Heart left ventricle (tissue), 16 donors: Measurements from ENCODE around the gene MED12L. TPM values are rescaled to one million over a fixed set of nuclear protein-coding genes. Genes with fewer than 3 reads are reported as not detected.
A peak's percentile ranks its signal among the peaks of the same experiment; 100 is the strongest.

Source experiments
- ATAC-seq, 4 donors: fragments of 200-7000 bp; cut with Tn5 transposase; one replicate each; pipeline ENCODE4 v1.9.1; 2020 to 2022; ENCODE audit warnings: moderate library complexity in 4 of 4, mild to moderate bottlenecking in 3 of 4, moderate number of reproducible peaks in 1 of 4
- DNase-seq, 5 donors: peaks; one replicate each; pipeline ENCODE4 v3.0.0-alpha.2; 2020
- H3K27ac ChIP-seq, 12 donors: fragments of 200-600 bp; sonication (generic) in 4 of 12; one replicate each; pipeline versions ENCODE4 v1.5.0 to v1.8.0; 2016 to 2022; ENCODE audit warnings: mild to moderate bottlenecking in 2 of 12
- H3K27me3 ChIP-seq, 9 donors: fragments of 200-600 bp; sonication (generic) in 2 of 9; one replicate each; pipeline versions ENCODE4 v1.5.1 to v1.8.0; 2016 to 2022; ENCODE audit warnings: mild to moderate bottlenecking in 3 of 9
- H3K36me3 ChIP-seq, 9 donors: fragments of 200-600 bp; sonication (generic) in 2 of 9; one replicate each; pipeline versions ENCODE4 v1.5.0 to v1.8.0; 2018 to 2022; ENCODE audit warnings: mild to moderate bottlenecking in 2 of 9
- H3K4me1 ChIP-seq, 12 donors: fragments of 200-600 bp; sonication (generic) in 4 of 12; one replicate each; pipeline versions ENCODE4 v1.5.0 to v1.8.0; 2016 to 2022; ENCODE audit warnings: mild to moderate bottlenecking in 3 of 12
- H3K4me3 ChIP-seq, 12 donors: fragments of 200-600 bp; sonication (generic) in 4 of 12; one replicate each; pipeline versions ENCODE4 v1.5.0 to v1.8.0; 2017 to 2022; ENCODE audit warnings: mild to moderate bottlenecking in 9 of 12, moderate library complexity in 4 of 12
- H3K9me3 ChIP-seq, 12 donors: fragments of 200-600 bp; sonication (generic) in 4 of 12; one replicate each; pipeline versions ENCODE4 v1.5.0 to v1.8.0; 2016 to 2022; ENCODE audit warnings: mild to moderate bottlenecking in 1 of 12
- CTCF ChIP-seq, 12 donors: fragments of 200-600 bp; sonication (generic) in 4 of 12; IDR thresholded peaks; one replicate each; pipeline versions ENCODE4 v1.5.0 to v1.8.0; 2018 to 2022; ENCODE audit warnings: antibody characterized with exemption in 12 of 12, mild to moderate bottlenecking in 5 of 12
- POLR2A ChIP-seq, 2 donors: fragments of 450-650 bp; IDR thresholded peaks; one replicate each; pipeline ENCODE4 v1.6.1; 2017; ENCODE audit warnings: antibody characterized with exemption in 2 of 2, mild to moderate bottlenecking in 2 of 2, moderate library complexity in 2 of 2
- WGBS, 4 donors: extraction: QIAGEN DNeasy Blood & Tissue Kit in 2 of 4; methylation state at CpG; one replicate each; pipeline versions ENCODE4 v1.1.5 to v1.1.7; 2013 to 2018; 5-methylcytosine and 5-hydroxymethylcytosine counted together
- intact Hi-C, 10 donors: fragments of 100-400 bp; cut with DNase I; formaldehyde crosslinking; loops; one replicate each; pipeline versions ENCODE4 v1.11.1 to v1.14.2; 2022
- polyA plus RNA-seq, 2 donors: library from polyadenylated mRNA; stranded (reverse); fragments of 200-250 nt; gene quantifications; one replicate each; pipeline ENCODE4 v1.2.3, GENCODE V29; 2013
- total RNA-seq, 9 donors: library from RNA; depleted of rRNA in 2 of 9; stranded (reverse); fragments of >200 nt in 2 of 9; fragmentation: NEBNext Ultra II Directional in 3 of 9; extraction: Animal tissue kit (Norgen Biotek cat#: 25700) in 3 of 9; gene quantifications; one replicate each; pipeline versions ENCODE4 v1.1.0 to v1.2.4, GENCODE V29; 2016 to 2023
- donor health status: ischemic (EF 13 %, LVEDD 7.1; RV severe dilation, severe dysfunction).
- donor health status: healthy with polysubstance abuse.
- donor health status: DM: no; HTN: yes; CAD: no.
- donor health status: DM: no; HTN: no; CAD: no.
- donor health status: ischemic (EF 25% LVEDD 6.9; RV normal size, moderate dysfunction).
- donor health status: ischemic (EF 25% LVEDD 5.7; RV mildly dilated, moderate dysfunction).
- donor health status: healthy.
- donor health status: DM: yes; HTN: yes; CAD: no.
- donor health status: ischemic (EF 35%, LVEDD 5.7; RV mildly dilated, moderate dysfunction).
- donor health status: nonischemic (EF 11% LVEDD 7.7; RV severe dilation, severe dysfunction).
- donor health status: DM: yes; HTN: yes; CAD: no.
- donor health status: PGD.
- donor health status: ischemic (EF 29% LVEDD 5.4; RV normal size, mild dysfunction).
- donor health status: nonischemic (EF 23%, LVEDD 6.1; RV moderate dilation, normal function).

MED12L gene
- total and polyA plus RNA-seq, 11 donors: 0.06 to 2.1 (median 0.39) TPM

GRCh38 chr3:151200586-151200985 is 115.1 kb downstream of the MED12L start:
- DNase-seq (no peak), ATAC-seq (no peak)
- peak overlapping the region in 1 of 12 donors; percentile 84 for H3K27ac ChIP-seq
- intact Hi-C loops: no loop called here
- H3K27me3 ChIP-seq: no peaks in the 10 kb centered on the region
- TF ChIP-seq POLR2A (IDR thresholded peaks at IDR 0.05) (no peak), CTCF (IDR thresholded peaks at IDR 0.05) (no peak)
- no peaks in the 10 kb centered on the region for H3K36me3 ChIP-seq
- H3K9me3 ChIP-seq: no peaks in the 10 kb centered on the region
- peak overlapping the region in 1 of 12 donors; percentile 51 for H3K4me3 ChIP-seq
- H3K4me1 ChIP-seq: peaks cover 0 to 28% (median 0%) of the 10 kb centered on the region in 12 donors
- WGBS, 4 donors: 73 to 88% (median 77%) methylated on average over 2 of the region's 2 CpGs

- H3K27ac ChIP-seq: peak overlapping the region in 1 of 12 donors; percentile 84
- peaks cover 0 to 28% (median 0%) of the 10 kb centered on the region in 12 donors for H3K4me1 ChIP-seq
- H3K27me3 ChIP-seq: no peaks in the 10 kb centered on the region
- no peak for DNase-seq
- intact Hi-C loops: no loop called here
- H3K9me3 ChIP-seq: no peaks in the 10 kb centered on the region
- 91 to 95% (median 93%) methylated on average over 7 of the region's 7 CpGs for WGBS, 4 donors
- TF ChIP-seq POLR2A (IDR thresholded peaks at IDR 0.05) (no peak), CTCF (IDR thresholded peaks at IDR 0.05) (no peak)
- H3K36me3 ChIP-seq: no peaks in the 10 kb centered on the region
- ATAC-seq: no peak
- peak overlapping the region in 1 of 12 donors; percentile 51 for H3K4me3 ChIP-seq
Measured at GRCh38 chr3:151201051-151201730, 115.7 kb downstream of the MED12L start.

- peak within 1 kb of the TSS in 1 of 12 donors; percentile 84 for H3K27ac ChIP-seq
- ATAC-seq: no peak
- 85 to 92% (median 88%) methylated on average over 3 of the region's 3 CpGs for WGBS, 4 donors
Measured at GRCh38 chr3:151203051-151203420, 117.6 kb downstream of the MED12L start, which contains the start of gene GPR171. TSS of gene GPR171 (minus strand) at chr3:151203216. CDS start at chr3:151199386, 3,830 bp downstream.

More at GRCh38 chr3:151203051-151203420, 117.6 kb downstream of the MED12L start, which contains the start of gene GPR171:
- peak within 1 kb of the TSS in 2 of 12 donors; percentile 10 to 51 for H3K4me3 ChIP-seq
- DNase-seq: no peak
- intact Hi-C loops: no loop called here
- TF ChIP-seq POLR2A (IDR thresholded peaks at IDR 0.05) (no peak), CTCF (IDR thresholded peaks at IDR 0.05) (no peak)
- no peaks in the 10 kb centered on the region for H3K27me3 ChIP-seq
- no peaks in the 10 kb centered on the region for H3K9me3 ChIP-seq
- peaks cover 0 to 31% (median 0%) of the 10 kb centered on the region in 12 donors for H3K4me1 ChIP-seq
- H3K36me3 ChIP-seq: no peaks in the 10 kb centered on the region
